Iris pigment epithelial cell (primary cell): Measurements from ENCODE around the gene IGFALS.
"Not testable (repeated sequence)": the region's sequence is repeated elsewhere in the genome, so short reads cannot be mapped to it uniquely, and the experiment has no call there.

Experiments used
- DNase-seq: peaks from one replicate; pipeline ENCODE4 v3.0.0-alpha.2; 2011; ENCODE audit warnings: low read depth

IGFALS gene

DNA sequence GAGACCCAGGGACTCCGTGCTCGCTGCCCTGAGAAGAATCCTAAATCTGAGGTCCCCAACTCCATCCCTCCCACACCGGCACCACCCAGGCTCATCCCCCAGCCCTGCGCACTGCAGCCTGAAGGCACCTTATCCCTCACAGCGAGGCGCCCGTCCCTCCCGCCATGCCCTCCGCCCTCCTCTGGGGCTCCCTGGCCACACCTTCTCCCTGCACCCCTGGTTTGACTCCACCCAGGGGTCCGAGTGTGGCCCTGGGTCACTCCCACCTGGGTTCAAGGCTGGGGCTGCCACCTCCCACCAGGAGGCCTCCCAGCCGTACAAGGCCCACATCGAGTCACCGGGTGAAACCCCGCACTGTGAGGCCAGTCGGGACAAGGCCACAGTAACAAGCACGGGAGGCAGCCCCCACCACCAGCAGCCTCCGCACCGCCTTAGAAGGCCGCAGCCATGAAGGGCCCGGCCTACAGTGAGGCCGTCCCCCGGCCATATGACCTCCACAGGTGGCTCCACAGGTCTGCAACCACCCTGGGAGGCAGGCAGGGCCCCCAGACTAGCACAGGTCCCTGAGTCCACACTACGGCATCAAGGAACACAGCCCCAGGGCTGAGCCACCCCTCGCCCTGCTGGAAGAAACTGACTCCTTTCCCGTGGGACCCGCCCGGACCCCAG is 24.8 kb upstream of the IGFALS start:
- DNase-seq, result no peak

DNA sequence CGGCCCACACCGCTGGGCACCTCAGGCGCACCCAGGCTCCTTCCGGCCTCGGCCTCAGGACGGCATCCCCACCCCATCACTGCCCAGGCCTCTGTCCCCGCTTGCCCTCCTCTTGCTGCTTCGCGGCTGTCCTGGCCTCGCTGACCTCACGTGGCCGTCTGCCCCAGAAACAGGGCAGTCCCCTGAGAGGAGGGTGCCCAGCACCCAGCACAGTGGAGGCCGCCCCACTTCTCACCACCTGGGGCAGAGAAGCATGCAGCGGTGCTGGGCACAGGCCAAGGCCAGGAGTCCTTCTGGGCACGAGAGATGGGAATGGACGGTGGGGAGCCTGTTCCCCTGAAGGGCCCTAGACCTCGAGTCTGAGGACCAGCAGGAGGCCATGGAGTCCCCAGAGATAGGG is 24.2 kb upstream of the IGFALS start:
- DNase-seq, result no peak

DNA sequence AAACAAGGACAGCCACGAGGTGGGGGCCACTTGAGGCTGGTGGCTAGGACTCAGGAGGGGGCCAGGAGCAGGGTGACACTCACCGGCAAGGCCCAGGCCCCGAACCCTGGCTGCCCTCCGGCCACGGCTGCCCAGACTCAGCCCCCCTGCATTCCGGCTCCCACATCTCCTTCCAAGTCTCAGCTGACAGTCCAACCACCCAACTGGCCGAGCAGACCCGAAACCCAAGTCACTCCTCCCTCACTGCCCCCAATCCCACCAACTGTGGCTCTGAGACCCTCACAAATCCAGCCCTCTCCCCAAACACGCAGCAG is 23.7 kb upstream of the IGFALS start:
- no peak for DNase-seq

DNA sequence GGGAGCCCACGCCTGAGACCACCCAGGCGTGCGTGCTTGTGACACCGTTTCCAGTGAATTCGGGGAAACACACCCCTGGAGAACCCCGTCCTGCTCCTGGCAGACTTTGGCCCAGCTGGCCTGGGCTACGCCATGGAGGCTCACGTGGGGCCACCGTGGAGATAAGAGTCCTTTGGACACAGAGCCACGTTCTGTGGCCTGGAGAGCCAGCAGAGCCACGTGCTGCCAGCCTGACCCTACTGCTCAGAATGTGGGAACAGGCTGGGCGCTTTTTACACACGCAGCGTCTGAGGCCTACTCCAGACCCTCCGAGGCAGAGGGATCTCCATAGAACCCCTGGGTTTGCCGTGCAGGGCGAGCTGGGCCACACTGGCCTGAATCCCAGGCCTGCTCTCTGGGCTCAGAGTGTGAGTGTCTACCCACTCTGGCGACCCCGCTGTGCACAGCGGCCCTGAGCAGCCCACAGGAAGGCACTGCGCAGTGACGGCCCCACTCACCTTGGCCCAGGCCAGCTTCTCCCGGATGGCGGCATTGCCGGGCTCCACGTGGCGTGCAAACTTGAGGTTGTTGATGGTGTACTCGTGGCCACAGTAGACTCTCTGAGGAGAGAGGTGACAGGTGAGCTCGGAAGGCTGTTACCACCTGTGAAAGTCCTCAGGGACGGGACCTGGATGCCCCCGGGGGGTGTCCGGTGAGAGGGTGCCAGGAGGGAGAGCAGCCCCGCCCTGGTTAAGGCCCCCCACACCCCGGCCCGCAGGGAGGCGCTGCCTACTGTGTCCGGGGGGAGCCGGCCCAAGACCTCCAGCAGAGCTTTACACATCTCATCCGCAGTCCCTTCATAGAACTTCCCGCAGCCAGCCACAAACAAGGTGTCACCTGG is 23.1 kb upstream of the IGFALS start:
- no peak for DNase-seq

DNA sequence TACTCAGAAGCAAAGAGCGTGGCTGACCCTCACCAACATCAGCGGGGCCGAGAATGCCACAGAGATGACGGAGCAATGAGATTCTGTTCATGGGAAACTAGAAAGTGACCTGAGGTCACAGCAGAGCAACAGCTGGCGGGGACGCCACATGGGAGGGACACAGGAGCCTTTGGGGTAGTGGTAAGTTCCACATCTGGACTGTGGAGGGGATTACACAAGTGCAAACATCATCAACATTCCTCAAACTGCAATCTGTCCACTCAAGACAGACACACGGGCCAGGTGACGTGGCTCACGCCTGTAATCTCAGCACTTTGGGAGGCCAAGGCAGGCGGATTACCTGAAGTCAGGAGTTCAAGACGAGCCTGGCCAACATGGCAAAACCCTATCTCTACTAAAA is 22.0 kb upstream of the IGFALS start:
- no peak for DNase-seq

DNA sequence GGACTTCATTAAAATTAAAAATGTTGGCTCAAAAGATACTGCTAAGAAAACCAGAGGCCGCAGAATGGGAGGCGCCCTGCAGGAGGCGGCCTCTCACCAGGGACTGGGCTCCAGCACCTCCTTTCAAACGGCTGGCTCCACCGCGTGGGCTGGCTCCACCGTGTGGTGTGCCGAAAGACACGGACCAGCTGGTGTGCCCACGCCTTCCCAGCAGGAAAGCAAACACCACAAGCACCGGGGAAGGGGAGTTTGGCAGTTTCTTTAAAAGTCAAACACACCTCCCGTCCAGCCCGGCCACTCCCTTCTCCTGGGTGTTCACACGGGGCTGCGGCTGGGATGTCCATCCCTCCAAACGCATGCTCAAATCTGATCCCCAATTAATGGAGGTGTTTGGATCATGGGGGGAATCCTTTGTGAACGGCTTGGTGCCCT is 19.2 kb upstream of the IGFALS start:
- peak; percentile 63 for DNase-seq

DNA sequence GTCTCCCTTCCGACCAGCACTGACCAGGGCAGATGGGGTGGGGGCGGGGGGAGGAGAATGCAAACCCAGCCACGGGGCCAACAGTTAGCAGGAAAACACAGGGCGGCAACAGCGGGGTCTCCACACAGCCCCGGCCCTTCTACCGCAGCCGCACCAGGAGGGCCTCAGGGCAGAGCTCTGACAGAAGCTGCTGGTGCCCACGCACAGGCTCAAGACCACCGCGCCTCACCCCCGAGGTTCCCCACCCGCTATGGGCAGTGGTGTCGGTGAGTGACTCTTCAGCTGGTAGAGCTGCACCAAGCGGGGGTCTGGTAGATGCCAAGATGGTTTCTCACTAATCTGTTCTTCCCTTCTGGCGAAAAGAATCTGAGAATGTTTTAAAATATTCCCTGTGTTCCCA is 17.0 kb upstream of the IGFALS start:
- DNase-seq, result no peak

DNA sequence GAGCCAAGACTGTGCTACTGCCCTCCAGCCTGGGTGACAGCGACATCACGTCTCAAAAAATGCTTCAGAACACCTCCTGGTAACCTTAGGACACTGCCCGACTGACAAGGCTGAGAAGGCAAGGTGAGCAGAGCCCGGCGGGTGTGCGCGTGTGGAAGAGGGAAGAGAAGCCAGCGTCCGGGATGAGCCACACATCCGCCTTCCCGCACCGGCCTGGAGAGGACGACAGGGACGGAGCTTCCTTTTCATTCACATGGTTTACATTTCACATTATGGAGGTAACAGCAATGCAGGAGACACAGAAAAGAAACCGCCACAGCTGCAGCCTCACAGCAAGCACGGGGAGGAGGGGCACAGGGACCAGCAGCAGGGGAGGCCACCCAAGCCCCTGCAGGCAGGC is 16.6 kb upstream of the IGFALS start:
- DNase-seq, result no peak

DNA sequence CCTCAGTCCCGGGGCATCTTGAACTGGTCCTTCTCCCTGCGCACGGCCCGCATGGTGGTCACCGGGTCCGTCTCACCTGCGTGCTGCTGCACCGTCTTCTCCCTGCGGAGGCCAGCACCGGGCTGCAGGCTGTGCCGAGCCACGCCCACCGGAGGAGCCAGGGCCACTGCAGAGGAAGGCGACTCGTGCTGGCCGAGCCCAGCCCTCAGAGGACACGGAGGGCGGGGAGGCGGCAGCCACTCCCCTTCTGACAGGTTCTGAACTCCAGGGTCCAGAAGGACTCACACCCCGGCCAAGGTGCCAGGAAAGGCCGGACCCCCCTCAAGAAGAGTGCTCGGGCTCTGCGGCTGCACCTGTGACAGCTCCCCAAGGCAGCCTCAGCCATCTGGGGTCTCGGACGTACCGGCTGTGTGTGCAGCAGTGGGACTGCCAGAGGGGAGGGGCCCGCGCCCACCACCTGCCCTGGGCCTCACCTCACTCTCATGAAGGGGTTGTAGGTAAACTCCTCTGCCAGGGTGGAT is 15.8 kb upstream of the IGFALS start:
- no peak for DNase-seq

DNA sequence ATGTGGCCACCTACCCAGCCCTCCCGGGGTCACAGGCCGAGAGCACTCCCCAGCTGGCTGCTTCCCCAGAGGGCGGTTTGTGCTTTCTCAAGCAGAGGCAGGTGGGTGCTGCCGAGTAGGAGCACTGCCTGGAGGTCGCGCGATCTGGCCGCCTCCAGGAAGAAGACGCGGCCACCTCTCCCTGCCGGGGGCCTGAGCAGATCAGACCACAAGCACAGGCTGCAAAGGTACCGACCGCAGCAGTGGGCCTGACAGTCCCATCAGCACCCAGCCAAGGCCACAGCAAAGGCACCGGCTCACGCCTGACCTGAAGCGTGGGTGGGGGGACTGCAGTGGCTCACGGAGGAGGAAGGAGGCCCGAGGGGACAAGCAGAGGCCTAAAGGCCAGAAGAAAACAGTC is 15.2 kb upstream of the IGFALS start:
- no peak for DNase-seq

DNA sequence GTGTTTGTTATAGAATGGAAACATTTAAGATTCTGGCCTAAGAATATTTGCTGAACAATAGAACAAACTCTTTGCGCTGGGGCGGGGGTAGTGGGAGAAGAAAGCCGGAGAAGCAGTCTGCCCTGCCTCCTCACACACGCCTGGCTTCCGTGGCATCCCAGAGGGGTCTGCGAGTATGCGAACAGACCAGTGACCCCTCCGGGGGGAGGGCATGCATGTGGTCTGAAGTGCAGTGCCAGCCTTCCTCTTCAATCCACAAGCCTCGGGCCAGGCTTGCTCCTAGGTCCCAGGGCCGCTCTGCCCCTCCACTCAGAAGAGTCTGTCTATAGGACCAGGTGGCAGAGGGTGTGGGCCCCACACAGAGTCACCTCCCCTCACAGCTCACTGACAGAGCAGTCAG is 14.1 kb upstream of the IGFALS start:
- DNase-seq, result no peak

DNA sequence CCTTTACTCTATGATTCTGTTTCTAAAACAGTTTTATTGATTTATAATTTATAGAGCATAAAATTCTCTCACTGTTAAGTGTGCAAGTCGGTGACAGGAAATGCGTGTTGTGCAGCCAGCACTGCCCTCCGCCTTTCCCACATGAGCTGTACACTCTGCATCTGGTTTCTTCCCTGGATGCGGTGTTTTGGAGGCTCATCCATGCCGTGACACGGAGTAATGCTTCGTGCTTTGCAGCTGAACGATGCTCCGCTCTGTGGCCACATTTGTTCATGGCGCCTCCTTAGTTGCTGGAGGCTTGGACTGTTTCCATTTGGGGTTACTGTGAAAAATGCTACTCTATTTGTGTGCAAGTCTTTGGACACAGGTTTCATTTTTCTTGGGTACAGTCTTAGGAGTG is 7.2 kb upstream of the IGFALS start:
- DNase-seq, result no peak

DNA sequence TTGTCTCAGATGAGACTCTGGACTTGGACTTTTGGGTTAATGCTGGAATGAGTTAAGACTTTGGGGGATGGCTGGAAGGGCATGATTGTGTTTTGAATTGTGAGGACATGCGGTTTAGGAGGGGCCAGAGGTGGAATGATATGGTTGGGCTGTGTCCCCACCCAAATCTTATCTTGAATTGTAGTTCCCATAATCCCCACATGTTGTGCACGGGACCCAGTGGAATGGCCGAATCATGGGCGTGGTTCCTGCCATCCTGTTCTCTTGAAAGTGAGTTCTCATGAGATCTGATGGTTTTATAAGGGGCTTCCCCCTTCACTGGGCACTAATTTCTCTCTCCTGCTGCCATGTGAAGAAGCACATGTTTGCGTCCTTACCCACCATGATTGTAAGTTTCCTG is 5.8 kb upstream of the IGFALS start:
- not testable (repeated sequence) for DNase-seq

DNA sequence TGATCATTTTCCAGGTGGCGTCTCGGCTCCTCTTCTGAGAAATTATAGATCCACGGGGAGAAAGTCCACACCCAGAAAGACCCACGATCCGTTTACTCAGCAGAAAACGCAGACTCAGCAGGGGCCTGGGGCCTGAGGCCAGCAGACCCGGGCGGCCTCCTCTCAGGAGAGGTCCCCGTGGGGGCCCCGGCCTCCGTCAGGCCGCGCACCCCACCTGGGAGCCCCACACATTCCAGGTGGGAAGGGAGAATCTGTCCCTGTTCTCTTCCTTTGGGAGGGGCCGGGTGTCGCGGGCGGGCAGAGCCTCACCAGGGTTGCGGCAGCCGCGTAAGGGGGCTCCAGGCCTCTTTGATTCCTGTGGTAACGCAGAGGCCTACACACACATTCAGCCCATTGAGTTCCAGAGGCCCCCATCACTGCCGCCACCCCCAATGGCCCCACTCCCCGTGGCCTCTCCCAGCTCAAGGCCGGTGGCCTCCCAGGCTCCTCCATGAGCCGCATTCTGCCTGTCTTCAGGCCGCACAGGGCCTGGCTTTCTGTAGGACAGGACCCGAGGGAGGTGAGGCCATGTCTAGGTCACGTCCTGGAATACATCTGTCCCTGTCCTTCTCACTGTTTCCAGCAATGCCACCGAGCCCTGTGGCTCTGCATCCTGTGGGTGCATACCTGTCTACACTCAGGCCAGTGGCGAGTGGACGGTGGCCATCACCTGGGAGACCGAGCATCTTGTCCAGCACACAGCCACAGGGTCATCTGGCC is 1.6 kb upstream of the IGFALS start:
- DNase-seq, result no peak

DNA sequence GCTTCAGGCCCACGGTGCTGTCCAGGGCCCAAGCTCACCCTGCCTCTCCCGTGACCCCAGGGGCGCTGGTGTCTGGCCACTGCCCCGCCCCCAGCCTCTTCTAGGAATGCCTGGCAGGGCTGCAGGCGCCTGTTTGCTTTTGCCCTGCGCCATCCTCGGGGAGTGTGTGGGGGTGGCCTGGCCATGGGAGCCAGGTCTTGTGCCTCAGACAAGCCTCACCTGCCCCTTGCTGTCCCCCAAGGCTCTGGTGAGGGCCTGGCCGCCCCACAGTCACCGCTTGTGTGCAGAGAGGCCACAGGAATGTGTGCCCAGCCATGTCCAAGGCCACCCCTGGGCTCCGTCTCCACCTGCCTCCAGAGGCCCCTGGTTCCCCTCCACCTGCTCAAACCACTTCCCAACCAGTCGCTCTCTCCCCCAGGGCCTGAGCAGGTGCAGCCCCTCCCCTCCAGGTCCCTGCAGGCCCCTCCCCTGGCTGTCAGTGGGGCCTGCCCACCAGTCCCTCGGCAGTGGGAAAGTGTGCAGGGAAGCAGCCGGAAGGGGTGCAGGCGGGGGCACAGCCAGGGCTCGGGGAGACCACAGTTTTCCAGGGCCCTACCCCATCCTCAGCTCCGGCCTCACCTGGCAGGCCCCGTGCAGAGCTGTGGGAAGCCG is 841 bp upstream of the IGFALS start:
- DNase-seq, result no peak

DNA sequence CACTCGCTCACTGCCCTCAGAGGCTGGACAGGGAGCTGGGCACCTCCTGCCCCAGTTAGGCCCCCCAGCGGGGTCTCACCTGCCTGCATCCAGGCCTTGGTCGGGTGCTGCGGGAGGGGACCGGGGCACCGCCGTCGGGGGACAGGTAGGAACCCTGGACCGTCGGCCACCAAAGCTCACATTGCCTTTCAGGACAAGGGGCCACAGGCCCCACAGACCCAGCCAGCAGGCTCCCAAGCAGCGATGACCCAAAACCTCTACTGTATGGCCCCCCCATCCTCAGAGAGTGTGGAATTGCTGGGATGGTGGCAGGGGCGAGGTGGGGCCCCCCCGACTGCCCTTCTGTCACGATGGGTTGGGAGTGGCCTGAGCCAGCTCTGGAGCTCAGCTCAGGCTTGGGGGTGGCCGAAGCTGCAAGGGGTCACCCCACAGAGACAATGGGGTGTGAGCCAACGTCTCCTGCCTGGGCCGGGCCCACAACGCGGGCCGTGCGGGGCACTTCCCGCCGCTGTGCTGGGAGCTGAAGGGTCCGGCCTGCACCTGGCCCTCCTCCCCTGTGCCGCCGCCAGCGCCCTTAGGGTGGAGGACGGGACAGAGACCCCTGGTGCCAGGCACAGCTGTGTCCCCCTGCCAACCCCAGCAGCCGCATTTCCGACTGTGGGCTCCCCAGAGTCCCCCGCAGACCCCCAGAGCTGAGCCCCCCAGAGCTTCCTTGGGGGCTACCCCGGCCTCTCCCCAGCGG is 498 bp downstream of the IGFALS start:
- no peak for DNase-seq

DNA sequence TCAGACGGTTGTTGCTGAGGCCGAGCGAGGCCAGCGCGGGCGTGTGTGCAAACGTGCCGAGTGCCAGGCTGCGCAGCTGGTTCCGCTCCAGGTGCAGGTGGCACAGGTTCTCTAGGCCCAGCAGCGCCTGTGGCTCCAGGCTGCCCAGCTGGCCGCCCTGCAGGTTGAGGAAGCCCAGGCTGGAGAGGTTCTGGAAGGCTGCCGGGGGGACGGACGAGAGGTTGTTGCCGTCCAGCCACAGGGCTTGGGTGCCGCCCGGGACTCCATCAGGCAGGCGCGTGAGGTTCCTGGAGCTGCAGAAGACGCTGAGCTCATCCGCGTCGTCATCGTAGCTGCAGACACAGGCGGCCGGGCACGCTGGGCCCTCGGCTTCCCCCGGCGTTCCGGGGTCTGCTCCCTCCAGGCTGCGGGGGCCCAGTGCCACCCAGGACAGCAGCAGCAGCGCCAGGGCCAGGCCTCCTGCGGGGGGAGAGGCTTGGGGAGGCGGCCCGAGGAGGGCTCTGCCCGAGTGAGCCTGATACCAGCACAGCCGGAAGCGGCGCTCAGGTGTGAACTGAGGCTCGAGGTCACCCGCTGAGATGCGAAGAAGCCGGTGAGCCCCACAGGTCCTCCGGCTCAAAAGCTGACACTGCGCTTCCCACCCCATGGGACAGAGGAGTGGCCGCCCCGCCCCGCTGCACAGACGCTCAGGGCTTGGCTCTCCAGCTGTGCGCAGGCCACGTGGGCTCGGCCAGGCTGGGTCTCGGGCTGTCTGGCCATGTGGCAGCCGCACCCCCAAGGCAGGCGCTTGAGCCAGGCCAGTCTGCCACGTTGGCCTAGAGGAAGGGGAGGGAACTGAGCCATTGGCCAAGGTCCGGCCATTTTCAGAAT is 1.3 kb downstream of the IGFALS start:
- no peak for DNase-seq

DNA sequence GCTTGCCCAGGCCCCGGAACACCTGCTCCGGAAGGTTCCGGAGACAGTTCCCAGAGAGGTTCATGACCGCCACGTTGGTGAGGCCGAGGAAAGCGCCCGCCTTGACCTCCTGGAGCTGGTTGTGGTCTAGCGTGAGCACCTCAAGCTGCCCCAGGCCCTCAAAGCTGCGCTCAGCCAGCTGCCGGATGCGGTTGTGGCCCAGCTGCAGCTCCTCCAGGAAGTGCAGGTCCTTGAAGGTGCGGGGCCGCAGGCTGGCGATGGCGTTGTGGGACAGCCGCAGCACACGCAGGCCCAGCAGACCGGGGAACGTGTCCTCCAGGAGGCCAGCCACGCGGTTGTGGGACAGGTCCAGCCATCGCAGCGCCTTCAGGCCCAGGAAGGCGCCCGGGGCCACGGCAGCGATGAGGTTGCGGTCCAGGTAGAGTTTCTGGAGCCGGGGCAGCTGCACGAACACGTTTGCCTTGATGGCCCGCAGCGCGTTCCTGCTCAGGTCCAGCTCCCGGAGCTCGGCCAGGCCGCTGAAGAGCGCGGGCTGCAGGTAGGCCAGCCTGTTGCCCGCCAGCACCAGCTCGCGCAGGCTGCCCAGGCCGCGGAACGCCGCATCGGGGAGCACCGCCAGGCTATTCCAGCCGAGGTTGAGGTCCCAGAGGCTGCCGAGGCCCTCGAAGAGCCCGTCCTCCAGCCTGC is 2.1 kb downstream of the IGFALS start:
- no peak for DNase-seq

DNA sequence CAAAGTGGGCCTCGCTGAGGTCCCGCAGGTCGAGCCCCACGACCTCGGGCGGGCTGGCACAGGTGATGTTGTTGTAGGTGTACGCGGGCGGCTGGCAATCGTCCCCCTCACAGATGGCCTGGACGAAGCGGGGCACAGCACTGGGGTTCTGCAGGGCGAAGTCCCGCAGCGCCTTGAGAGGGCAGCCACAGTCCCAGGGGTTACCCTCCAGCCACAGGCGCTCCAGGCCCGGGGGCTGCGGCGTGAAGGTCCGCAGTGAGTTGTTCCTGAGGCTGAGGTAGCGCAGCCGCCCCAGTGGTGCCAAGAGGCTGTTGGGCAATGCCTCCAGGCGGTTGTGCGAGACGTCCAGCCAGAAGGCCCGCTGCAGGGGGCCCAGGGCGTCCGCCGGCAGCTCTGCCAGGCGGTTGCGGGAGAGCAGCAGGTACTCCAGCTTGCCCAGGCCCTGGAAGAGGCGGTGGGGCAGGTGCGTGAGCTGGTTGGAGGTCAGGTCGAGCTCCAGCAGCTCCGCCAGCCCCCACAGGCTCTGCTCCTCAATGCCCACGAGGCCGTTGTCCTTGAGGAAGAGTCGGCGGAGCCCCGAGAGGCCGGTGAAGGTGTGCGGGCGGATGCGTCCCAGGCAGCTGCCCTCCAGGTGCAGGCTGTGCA is 2.8 kb downstream of the IGFALS start:
- DNase-seq, result no peak

DNA sequence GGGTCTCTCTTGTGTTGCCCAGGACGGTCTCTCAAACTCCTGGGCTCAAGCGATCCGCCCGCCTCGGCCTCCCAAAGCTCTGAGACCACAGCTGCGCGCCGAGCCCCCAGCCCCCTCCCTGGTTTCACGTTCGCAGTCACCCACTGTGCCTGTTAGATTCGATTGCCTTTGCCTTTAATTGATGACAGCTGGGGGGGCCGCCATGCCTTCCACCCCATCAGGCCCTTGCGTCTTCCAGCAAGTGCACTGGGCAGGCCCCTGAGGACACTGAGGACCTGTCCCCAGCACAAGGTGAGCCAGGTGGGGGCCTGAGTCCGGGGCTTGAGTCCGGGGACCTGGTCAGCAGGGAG is 3.3 kb downstream of the IGFALS start:
- no peak for DNase-seq
